GM18526 (cell line): ENCODE results near the gene MCC.

Source experiments
- POLR2A ChIP-seq: IDR thresholded peaks from 3 replicates; pipeline ENCODE4 v1.6.1; 2011; ENCODE audit not compliant: insufficient read length; ENCODE audit errors: extremely low read depth

Gene MCC

DNA sequence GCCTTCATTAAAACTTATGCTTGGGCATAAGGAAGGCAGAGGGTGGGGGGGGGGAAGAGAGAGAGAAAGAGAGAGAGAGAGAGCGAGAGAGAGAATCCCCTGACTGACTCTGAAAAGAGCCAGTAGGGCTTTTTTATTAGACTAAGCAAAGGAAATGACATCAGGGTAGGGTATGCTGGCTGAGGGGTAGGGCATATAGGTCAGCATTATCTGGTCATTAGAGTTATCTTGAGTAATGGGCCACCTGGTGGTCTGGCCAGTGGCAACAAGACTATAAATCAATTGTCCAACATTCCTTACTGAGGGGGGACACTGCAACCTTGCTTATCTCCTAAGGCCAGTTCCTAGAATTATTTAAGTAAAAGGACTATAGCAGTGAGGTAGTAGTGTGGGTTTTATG, 120.7 kb downstream of the MCC start:
- no peak for TF ChIP-seq POLR2A

- no peak for TF ChIP-seq POLR2A
These were observed 123.8 kb downstream of the MCC start for GRCh38 chr5:113364466-113364865.

DNA sequence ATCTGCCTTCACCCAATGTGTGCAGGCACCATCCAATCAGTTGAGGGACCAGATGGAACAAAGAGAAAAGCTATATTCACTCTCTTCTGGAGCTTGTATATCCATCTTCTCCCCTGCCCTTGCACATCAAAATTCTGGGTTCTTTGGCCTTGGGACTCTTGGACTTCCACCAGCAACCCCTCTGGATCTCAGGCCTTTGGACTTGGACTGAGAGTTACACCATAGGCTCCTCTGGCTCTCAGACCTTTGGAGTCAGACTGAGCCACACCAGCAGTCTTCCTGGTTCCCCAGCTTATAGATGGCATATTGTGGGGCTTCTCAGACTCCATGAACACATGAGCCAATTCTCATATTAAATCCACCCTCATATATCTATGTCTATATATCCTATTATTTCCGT, 126.6 kb downstream of the MCC start:
- TF ChIP-seq POLR2A = no peak

- TF ChIP-seq POLR2A = no peak
These were observed 128.8 kb downstream of the MCC start for GRCh38 chr5:113359419-113359818.

- no peak for TF ChIP-seq POLR2A
These were observed 129.6 kb downstream of the MCC start for GRCh38 chr5:113358696-113359095.

DNA sequence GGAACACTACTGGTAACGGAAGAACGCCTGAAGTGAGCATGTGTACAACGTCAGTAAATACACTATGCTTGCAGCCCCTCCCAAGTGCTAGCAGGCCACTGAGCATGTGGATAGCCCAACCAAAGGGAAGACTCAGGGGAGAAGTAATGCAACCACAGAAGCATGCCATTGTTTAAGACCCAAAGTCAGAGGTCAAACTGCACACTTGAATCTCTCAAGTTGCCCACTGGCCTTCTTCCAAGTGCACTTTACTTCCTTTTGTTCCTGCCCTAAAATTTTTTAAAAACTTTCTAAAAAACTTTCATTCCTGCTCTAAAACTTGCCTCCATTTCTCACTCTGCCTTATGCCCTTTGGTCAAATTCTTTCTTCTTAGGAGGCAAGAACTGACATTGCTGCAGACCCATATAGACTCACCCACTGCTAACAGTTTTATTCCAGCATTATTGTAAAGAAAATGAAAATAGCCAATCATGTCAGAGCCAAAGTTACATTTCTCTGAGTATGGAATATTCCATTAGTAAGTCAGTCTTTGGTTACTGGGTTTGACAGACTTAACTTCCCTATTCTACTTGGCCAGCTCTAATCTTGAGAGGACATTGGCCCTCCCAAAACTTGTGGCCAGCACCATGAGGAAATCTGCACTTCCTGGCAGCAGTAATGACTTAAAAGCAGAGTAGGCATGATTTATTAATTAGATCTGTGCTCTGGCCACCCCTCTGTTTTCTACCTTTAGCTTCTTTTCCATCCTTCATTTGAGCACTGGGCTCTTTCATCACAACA, 130.4 kb downstream of the MCC start:
- no peak for TF ChIP-seq POLR2A

GRCh38 chr5:113356487-113356886, 131.8 kb downstream of the MCC start:
- no peak for TF ChIP-seq POLR2A

DNA sequence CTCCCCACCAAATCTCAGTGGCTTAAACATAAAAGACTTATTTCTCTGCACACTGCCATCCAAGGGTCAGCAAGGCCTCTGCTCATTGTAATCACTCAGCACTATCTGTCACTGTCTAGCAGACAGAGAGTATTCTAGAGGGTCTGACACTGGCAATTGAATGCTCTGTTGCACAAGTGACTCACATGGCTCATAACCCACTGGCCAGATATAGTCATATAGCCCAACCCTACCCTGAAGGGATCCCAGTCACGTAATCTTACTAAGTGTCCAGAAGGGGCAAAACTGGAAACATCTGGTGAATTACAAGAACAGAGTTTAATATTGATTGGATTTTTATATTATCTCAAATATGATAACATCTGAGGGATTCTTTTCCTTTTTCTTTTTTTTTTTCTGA, 134.2 kb downstream of the MCC start:
- TF ChIP-seq POLR2A = no peak

GRCh38 chr5:113347572-113347971, 140.7 kb downstream of the MCC start:
- no peak for TF ChIP-seq POLR2A

DNA sequence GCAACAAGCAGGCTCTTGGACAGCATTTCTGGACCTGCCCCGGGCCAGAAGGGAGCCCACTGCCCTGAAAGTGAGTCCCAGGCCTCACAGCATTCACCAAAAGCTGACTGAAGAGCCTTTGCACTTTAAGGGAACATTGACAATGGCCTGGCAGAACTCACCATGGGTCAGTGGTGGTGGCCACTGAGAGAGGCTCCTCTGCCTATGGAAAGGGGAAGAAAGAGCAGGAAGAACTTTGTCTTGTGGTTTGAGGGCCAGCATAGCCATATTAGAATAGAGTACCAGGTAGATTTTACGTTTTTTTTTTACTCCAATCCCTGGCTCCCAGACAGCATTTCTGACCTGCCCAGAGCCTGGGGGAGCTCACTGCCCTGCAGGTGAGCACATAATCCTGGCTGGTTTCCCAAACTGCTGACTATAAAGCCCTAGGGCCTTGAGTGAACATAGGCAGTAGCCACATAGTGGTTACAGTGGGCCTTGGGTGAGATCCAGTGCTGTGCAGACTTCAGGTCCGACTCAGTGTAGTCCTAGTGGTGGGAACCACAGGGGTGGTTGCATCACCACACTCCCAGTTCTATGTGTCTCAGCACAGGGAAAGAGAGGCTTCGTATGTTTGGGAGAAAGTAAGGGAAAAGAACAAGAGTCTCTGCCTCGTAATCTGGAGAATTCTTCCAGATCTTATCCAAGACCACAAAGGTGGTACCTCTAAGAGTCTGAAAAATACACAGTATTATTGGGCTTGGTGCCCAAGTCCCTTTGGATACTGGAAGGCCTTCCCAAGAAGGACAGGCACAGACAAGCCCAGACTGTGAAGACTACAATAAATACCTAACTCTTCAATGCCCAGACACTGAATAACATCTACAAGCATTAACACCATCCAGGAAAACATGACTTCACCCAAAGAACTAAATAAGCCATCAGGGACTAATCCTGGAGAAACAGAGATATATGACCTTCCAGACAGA, 143.0 kb downstream of the MCC start:
- no peak for TF ChIP-seq POLR2A

GRCh38 chr5:113343343-113343742, 144.9 kb downstream of the MCC start:
- no peak for TF ChIP-seq POLR2A

- TF ChIP-seq POLR2A = no peak
These were observed 147.7 kb downstream of the MCC start for GRCh38 chr5:113340537-113340936.

- TF ChIP-seq POLR2A = no peak
These were observed 149.6 kb downstream of the MCC start for GRCh38 chr5:113338628-113339027.

DNA sequence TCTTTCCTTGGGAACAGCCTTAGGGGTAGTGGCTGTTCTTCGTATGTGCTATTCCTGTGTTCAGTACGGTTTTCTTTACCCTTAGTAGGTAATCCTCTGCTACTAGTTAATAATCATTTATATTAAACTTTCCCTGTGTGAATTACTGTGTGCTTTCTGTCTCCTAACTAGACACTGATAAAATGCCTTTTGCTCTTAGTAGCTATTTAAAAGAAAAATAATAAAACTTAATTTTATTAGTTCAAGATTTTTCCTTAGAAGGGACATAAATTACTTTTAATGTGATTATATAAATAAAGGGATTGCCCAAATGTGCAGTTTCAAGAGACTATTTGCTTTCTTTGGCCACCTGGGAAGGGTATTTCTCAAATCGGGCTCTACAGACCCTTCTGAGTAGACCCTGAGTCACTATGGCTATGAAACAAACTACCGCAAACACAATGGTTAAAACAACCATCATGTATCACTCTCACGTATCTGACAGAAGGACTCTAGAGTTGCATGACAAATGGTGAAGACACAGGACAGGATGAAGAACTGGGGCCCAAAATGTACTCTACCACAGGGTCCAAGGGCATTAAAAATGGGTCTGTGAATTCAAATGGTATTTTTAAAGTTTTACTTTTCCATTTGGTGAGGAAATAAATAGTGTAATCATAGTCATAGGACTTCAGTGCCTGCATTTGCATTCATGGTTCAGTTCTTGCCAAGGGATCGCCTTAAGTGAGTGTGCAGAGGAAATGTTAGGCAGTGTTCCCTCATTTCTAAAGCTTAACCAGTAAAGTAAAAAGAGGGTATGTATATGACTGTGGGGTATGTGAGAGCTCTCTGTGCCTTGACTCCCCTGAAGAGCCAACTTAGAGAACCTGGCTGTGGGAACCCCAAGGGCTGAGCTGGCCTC, 150.5 kb downstream of the MCC start:
- TF ChIP-seq POLR2A = no peak

DNA sequence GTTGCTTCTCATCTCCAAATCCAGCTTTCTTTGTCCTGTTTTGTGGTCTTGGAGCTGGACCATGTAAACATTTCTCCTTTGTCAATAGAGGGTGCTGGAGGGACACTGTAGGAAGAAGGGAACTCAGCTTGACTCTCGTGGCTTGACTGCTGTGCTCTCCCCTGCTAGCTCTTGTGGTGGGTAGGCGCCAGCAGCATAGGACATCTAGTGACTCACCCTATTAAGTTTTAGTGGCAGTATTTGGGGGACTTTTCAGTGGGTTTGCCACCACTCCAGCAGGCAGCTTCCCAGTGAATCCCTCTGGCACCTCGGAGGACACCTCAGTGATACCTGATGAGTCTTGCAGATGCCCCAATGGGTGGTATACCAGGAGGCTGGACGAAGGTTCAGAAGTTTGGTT, 151.3 kb downstream of the MCC start:
- no peak for TF ChIP-seq POLR2A
